Uterus (tissue), 4 donors: ENCODE measurements around the gene IL1R1. TPM values are rescaled to one million over a fixed set of nuclear protein-coding genes. Genes with fewer than 3 reads are reported as not detected.

Experiments
- DNase-seq, 2 donors: peaks; one replicate each; pipeline ENCODE4 v3.0.0-alpha.2; 2019 to 2020
- H3K27ac ChIP-seq, 2 donors: fragments of 200-600 bp; sonication (generic); 1 replicate in 1 of 2; 2 replicates in 1 of 2; pipeline ENCODE4 v1.5.1; 2016 to 2018
- H3K27me3 ChIP-seq, 2 donors: fragments of 200-600 bp; sonication (generic); one replicate each; pipeline ENCODE4 v1.5.1; 2018 to 2019; ENCODE audit warnings: control low read depth in 1 of 2
- H3K36me3 ChIP-seq, 2 donors: fragments of 200-600 bp; sonication (generic); one replicate each; pipeline ENCODE4 v1.5.1; 2019; ENCODE audit warnings: control low read depth in 1 of 2
- H3K4me1 ChIP-seq, 2 donors: fragments of 200-600 bp; sonication (generic); one replicate each; pipeline ENCODE4 v1.5.1; 2018 to 2019; ENCODE audit warnings: control low read depth in 1 of 2
- H3K4me3 ChIP-seq, 2 donors: fragments of 200-600 bp; sonication (generic); 1 replicate in 1 of 2; 2 replicates in 1 of 2; pipeline ENCODE4 v1.5.1; 2018 to 2019; ENCODE audit warnings: mild to moderate bottlenecking in 1 of 2
- H3K9me3 ChIP-seq, 2 donors: fragments of 200-600 bp; sonication (generic); one replicate each; pipeline ENCODE4 v1.5.1; 2019; ENCODE audit warnings: control low read depth in 1 of 2
- CTCF ChIP-seq, 4 experiments: fragments of 200-600 bp in 2 of 4; fragments of 450-650 bp in 2 of 4; sonication (generic) in 2 of 4; IDR thresholded peaks; one replicate each; pipeline ENCODE4 v1.5.1; 2016 to 2019; ENCODE audit warnings: antibody characterized with exemption in 4 of 4, mild to moderate bottlenecking in 2 of 4, moderate library complexity in 1 of 4
- POLR2A ChIP-seq, 2 donors: fragments of 450-650 bp; IDR thresholded peaks; one replicate each; pipeline ENCODE4 v1.6.1; 2016; ENCODE audit warnings: antibody characterized with exemption in 2 of 2, mild to moderate bottlenecking in 1 of 2, moderate library complexity in 1 of 2
- intact Hi-C: fragments of 100-400 bp; cut with DNase I; formaldehyde crosslinking; loops from one replicate; pipeline ENCODE4 v1.15.1; 2023; ENCODE audit warnings: low total_unique reads
- total RNA-seq, 4 donors: library from RNA; depleted of rRNA in 3 of 4; stranded (reverse); fragments of >200 nt in 3 of 4; gene quantifications; one replicate each; pipeline versions ENCODE4 v1.1.0 to v1.2.4, GENCODE V29; 2014 to 2023
- donor health status: DM: yes; HTN: yes; CAD: no.

The IL1R1 gene
- total RNA-seq, 4 donors from 2014 or later: 43.8 to 94.9 (median 70.1) TPM

- Histone ChIP-seq H3K9me3 (no peaks in the 10 kb centered on the region), H3K4me3 (no peak overlapping the region), H3K27me3 (no peaks in the 10 kb centered on the region), H3K36me3 (no peaks in the 10 kb centered on the region), H3K4me1 (no peaks in the 10 kb centered on the region), H3K27ac (no peak overlapping the region)
- TF ChIP-seq POLR2A (IDR thresholded peaks at IDR 0.05) (no peak), CTCF (IDR thresholded peaks at IDR 0.05) (no peak)
- intact Hi-C loops: no loop called here
- no peak for DNase-seq
Observed at GRCh38 chr2:102126169-102126568, 16.4 kb upstream of the IL1R1 start.

- Histone ChIP-seq H3K27me3 (no peaks in the 10 kb centered on the region), H3K4me3 (no peak overlapping the region), H3K36me3 (no peaks in the 10 kb centered on the region), H3K27ac (no peak overlapping the region), H3K4me1 (no peaks in the 10 kb centered on the region), H3K9me3 (no peaks in the 10 kb centered on the region)
- intact Hi-C loops: no loop called here
- no peak for TF ChIP-seq CTCF (IDR thresholded peaks at IDR 0.05)
- no peak for TF ChIP-seq POLR2A (IDR thresholded peaks at IDR 0.05)
- DNase-seq: no peak
Observed at GRCh38 chr2:102126660-102127059, 15.9 kb upstream of the IL1R1 start.

GRCh38 chr2:102129082-102129481 is 13.5 kb upstream of the IL1R1 start:
- intact Hi-C loops: no loop called here

DNA sequence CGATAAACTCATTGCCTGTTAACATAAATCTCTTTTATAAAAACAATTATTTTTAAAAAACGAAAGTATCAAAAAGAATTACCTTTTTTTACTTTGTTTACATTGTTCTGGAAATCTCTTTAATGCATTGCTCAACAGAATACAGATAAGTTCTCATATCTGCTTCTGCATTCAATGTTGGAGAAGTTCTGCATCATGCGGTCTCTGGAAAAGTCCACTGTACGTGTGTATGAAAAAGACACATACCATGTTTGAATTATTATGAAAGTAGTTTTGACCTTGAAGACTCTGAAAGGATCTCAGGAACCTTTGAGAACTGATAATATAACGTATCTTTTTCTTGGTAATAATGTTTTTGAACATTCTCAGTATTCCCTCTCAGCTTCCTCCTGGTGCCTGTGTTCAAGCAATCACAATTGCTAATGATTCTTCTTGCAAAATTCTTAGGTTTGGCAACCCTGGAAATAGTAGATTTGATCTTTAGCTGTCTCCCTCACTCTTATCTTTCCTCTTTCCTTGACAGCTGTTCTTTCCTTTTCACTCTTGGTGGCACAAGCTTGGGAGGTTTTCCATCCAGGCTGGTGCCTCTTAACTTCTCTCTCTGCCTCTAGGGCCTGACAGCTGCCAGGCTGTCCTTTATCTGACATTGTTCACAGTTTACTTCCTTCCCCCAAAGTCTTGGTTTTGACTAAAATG is 12.4 kb upstream of the IL1R1 start:
- DNase-seq: no peak
- Histone ChIP-seq H3K4me1 (no peaks in the 10 kb centered on the region), H3K36me3 (no peaks in the 10 kb centered on the region), H3K27me3 (no peaks in the 10 kb centered on the region), H3K27ac (no peak overlapping the region), H3K9me3 (no peaks in the 10 kb centered on the region), H3K4me3 (no peak overlapping the region)
- TF ChIP-seq POLR2A (IDR thresholded peaks at IDR 0.05): no peak
- TF ChIP-seq CTCF (IDR thresholded peaks at IDR 0.05): no peak
- intact Hi-C loops: no loop called here

More at GRCh38 chr2:102129082-102129481, 13.5 kb upstream of the IL1R1 start:
- Histone ChIP-seq H3K27ac (no peak overlapping the region), H3K36me3 (no peaks in the 10 kb centered on the region), H3K9me3 (no peaks in the 10 kb centered on the region), H3K27me3 (no peaks in the 10 kb centered on the region), H3K4me3 (no peak overlapping the region), H3K4me1 (no peaks in the 10 kb centered on the region)
- no peak for TF ChIP-seq POLR2A (IDR thresholded peaks at IDR 0.05)
- no peak for DNase-seq

DNA sequence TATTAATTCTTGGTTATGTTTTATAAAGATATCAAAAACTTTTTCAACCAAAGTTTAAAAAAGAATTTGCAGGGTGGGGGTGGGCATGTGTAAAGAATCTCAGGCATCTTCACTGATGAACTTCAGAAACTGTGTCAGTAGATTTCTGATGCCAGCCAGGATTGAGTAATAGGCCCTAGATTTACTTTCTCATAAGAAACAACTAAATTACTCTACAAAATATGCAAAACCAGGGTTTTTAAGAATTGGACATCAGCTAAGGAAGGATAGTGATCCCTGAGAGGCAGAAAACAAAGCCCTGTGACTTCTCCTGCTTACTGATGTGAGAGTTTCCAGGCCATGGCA is 11.9 kb upstream of the IL1R1 start:
- TF ChIP-seq POLR2A (IDR thresholded peaks at IDR 0.05) (no peak), CTCF (IDR thresholded peaks at IDR 0.05) (no peak)
- intact Hi-C loops: no loop called here
- H3K36me3 ChIP-seq: no peaks in the 10 kb centered on the region

DNA sequence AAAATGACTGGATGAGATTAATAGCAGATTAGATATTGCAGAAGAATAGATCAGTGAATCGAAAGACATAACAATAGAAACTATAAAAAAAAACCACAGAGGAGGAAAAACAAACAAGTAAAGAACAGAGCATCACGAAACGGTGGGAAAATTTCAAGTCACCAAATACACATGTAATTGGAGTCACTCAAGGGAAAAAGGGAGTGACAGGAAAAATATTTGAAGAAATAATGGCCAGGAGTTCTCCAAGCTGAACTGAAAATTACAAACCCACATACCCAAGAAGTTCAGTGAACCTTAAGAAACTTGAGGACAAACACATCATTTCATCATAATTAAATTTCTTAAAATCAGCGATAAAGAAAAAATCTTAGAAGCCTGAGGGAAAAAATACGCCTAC is 11.0 kb upstream of the IL1R1 start:
- H3K4me3 ChIP-seq: no peak overlapping the region
- no peak overlapping the region for H3K27ac ChIP-seq
- intact Hi-C loops: no loop called here
- H3K27me3 ChIP-seq: no peaks in the 10 kb centered on the region
- no peak for TF ChIP-seq CTCF (IDR thresholded peaks at IDR 0.05)
- TF ChIP-seq POLR2A (IDR thresholded peaks at IDR 0.05): no peak
- no peaks in the 10 kb centered on the region for H3K36me3 ChIP-seq
- no peaks in the 10 kb centered on the region for H3K4me1 ChIP-seq
- no peak for DNase-seq
- H3K9me3 ChIP-seq: no peaks in the 10 kb centered on the region

More for the DNA sequence above, 11.9 kb upstream of the IL1R1 start:
- no peaks in the 10 kb centered on the region for H3K9me3 ChIP-seq
- H3K27me3 ChIP-seq: no peaks in the 10 kb centered on the region
- no peak overlapping the region for H3K27ac ChIP-seq
- no peak for DNase-seq
- no peaks in the 10 kb centered on the region for H3K4me1 ChIP-seq
- H3K4me3 ChIP-seq: no peak overlapping the region
